A673 (cell line): Measurements from ENCODE around the gene KHDRBS1.

Experiments
- CTCF ChIP-seq: fragments of 300-800, 200-600 bp; sonication (generic); conservative IDR thresholded peaks from 2 replicates; pipeline ENCODE4 v1.5.1; 2017; ENCODE audit warnings: low read depth, mild to moderate bottlenecking, antibody characterized with exemption, low read length, moderate library complexity, mixed read lengths
- EZH2 ChIP-seq: fragments of 200-600 bp; sonication (generic); IDR thresholded peaks from 2 replicates; pipeline ENCODE4 v1.6.1; 2017; ENCODE audit warnings: borderline replicate concordance, low read depth, mild to moderate bottlenecking, mixed read lengths, antibody characterized with exemption, low read length; ENCODE audit not compliant: poor library complexity, severe bottlenecking

GRCh38 chr1:32047701-32048100, 34.0 kb downstream of the KHDRBS1 start:
- no peak for TF ChIP-seq CTCF
- no peak for TF ChIP-seq EZH2
